B cell (primary cell): ENCODE results near the gene KRTAP5-9. TPM values are rescaled to one million over a fixed set of nuclear protein-coding genes. Genes with fewer than 3 reads are reported as not detected.
"Not testable (repeated sequence)": the region's sequence is repeated elsewhere in the genome, so short reads cannot be mapped to it uniquely, and the experiment has no call there.

Experiments used
- ATAC-seq: fragments of 200-7000 bp; cut with Tn5 transposase; one replicate; pipeline ENCODE4 v1.10.0; 2021; ENCODE audit warnings: low read depth, mild to moderate bottlenecking, moderate number of reproducible peaks, moderate library complexity
- CTCF ChIA-PET: fragments of 350-600 bp; sonication (Branson Sonifier 250); formaldehyde crosslinking; loops from one replicate; lab custom pipeline; 2021; ENCODE audit warnings: antibody characterized with exemption, inconsistent platforms; lab: Charles Lee
- POLR2A ChIA-PET: fragments of 350-600 bp; sonication (Branson Sonifier 250); formaldehyde crosslinking; loops from one replicate; lab custom pipeline; 2021; ENCODE audit warnings: antibody characterized with exemption; lab: Charles Lee
- DNase-seq: peaks from one replicate; pipeline ENCODE4 v3.0.0; 2013
- H2AFZ ChIP-seq: 2 replicates; pipeline ENCODE4 v1.6.1; 2012; ENCODE audit warnings: mild to moderate bottlenecking, low read depth, low read length; ENCODE audit not compliant: insufficient read depth, poor library complexity, severe bottlenecking
- H3K27ac ChIP-seq, 2 donors: 1 replicate in 1 of 2; 2 replicates in 1 of 2; pipeline ENCODE4 v1.5.1; 2012 to 2013; ENCODE audit warnings: low read length in 2 of 2, mild to moderate bottlenecking in 2 of 2, moderate library complexity in 1 of 2
- H3K27me3 ChIP-seq, 4 experiments: fragments of 200-600 bp in 1 of 4; sonication (generic) in 1 of 4; replicated peaks in 1 of 4; 1 replicate in 2 of 4; 2 replicates in 2 of 4; pipeline versions ENCODE4 v1.6.1 to v1.7.0; 2013 to 2016; ENCODE audit warnings: low read length in 3 of 4, mild to moderate bottlenecking in 2 of 4, mixed read lengths in 1 of 4, moderate library complexity in 1 of 4; ENCODE audit not compliant: insufficient read depth in 4 of 4, control insufficient read depth in 3 of 4; ENCODE audit errors: control extremely low read depth in 1 of 4
- H3K36me3 ChIP-seq, 2 experiments: replicated peaks in 1 of 2; 1 replicate in 1 of 2; 2 replicates in 1 of 2; pipeline versions ENCODE4 v1.6.1 to v1.7.1; 2013; ENCODE audit warnings: low read length in 1 of 2; ENCODE audit not compliant: insufficient read depth in 2 of 2, control insufficient read depth in 1 of 2; ENCODE audit errors: control extremely low read depth in 1 of 2, extremely low read depth in 1 of 2
- H3K4me1 ChIP-seq, 2 donors: fragments of 200-600 bp in 1 of 2; sonication (generic) in 1 of 2; 1 replicate in 1 of 2; 2 replicates in 1 of 2; pipeline versions ENCODE4 v1.5.1 to v1.6.1; 2013 to 2017; ENCODE audit warnings: low read length in 2 of 2; ENCODE audit not compliant: control insufficient read depth in 2 of 2, insufficient read depth in 2 of 2
- H3K4me2 ChIP-seq: replicated peaks from 2 replicates; pipeline ENCODE3; 2012; ENCODE audit warnings: mild to moderate bottlenecking, low read depth, low read length; ENCODE audit not compliant: poor library complexity, severe bottlenecking
- H3K4me3 ChIP-seq, 5 experiments: fragments of 200-600 bp in 1 of 5; sonication (generic) in 1 of 5; 1 replicate in 3 of 5; 2 replicates in 2 of 5; pipeline versions ENCODE4 v1.5.1 to v1.7.0; 2011 to 2016; ENCODE audit warnings: low read length in 4 of 5, mild to moderate bottlenecking in 4 of 5, low read depth in 2 of 5, control low read depth in 1 of 5, moderate library complexity in 1 of 5; ENCODE audit not compliant: insufficient read depth in 1 of 5; ENCODE audit errors: control extremely low read depth in 1 of 5, extremely low read depth in 1 of 5
- H3K79me2 ChIP-seq: fragments of 200-600 bp; sonication (generic); one replicate; pipeline ENCODE4 v1.6.0; 2016; ENCODE audit warnings: low read length; ENCODE audit not compliant: control insufficient read depth, insufficient read depth
- H3K9ac ChIP-seq: fragments of 200-600 bp; sonication (generic); 2 replicates; pipeline ENCODE4 v1.6.1; 2017; ENCODE audit warnings: mild to moderate bottlenecking, low read length, moderate library complexity
- H3K9me3 ChIP-seq, 3 donors: one replicate each; pipeline versions ENCODE4 v1.6.1 to v1.7.1; 2013; ENCODE audit warnings: low read length in 2 of 3; ENCODE audit not compliant: control insufficient read depth in 2 of 3, insufficient read depth in 1 of 3; ENCODE audit errors: control extremely low read depth in 1 of 3
- H4K20me1 ChIP-seq: 2 replicates; pipeline ENCODE4 v1.6.0; 2012; ENCODE audit warnings: mild to moderate bottlenecking, low read length; ENCODE audit not compliant: insufficient read depth, control insufficient read depth, poor library complexity, severe bottlenecking
- H3K27ac Mint-ChIP-seq: one replicate; pipeline ENCODE4 v1.8.0; 2021; ENCODE audit warnings: mixed read lengths
- H3K27me3 Mint-ChIP-seq: one replicate; pipeline ENCODE4 v1.8.0; 2021; ENCODE audit warnings: mixed read lengths
- H3K4me1 Mint-ChIP-seq: one replicate; pipeline ENCODE4 v1.8.0; 2021; ENCODE audit warnings: mixed read lengths
- H3K4me3 Mint-ChIP-seq: one replicate; pipeline ENCODE4 v1.8.0; 2021; ENCODE audit warnings: mixed read lengths
- H3K9me3 Mint-ChIP-seq: one replicate; pipeline ENCODE4 v1.8.0; 2022; ENCODE audit warnings: mixed read lengths; ENCODE audit not compliant: insufficient read depth
- EZH2 ChIP-seq: IDR thresholded peaks from 2 replicates; pipeline ENCODE4 v1.6.1; 2012; ENCODE audit warnings: borderline replicate concordance, low read depth, mild to moderate bottlenecking, moderate library complexity, low read length; ENCODE audit not compliant: insufficient read depth, poor library complexity, severe bottlenecking
- WGBS: methylation state at CpG from one replicate; pipeline ENCODE4 v1.1.5; 2013; ENCODE audit warnings: missing lambda C conversion rate; ENCODE audit not compliant: insufficient coverage; 5-methylcytosine and 5-hydroxymethylcytosine counted together
- intact Hi-C: fragments of 100-400 bp; cut with micrococcal nuclease; formaldehyde crosslinking; loops from one replicate; pipeline ENCODE4 v1.10.0; 2022
- polyA plus RNA-seq: library from polyadenylated mRNA; depleted of rRNA; stranded (reverse); fragments of >200 nt; gene quantifications from 2 replicates; pipeline ENCODE4 v1.2.3, GENCODE V29; 2012
- total RNA-seq, 2 donors: library from RNA; stranded (reverse); fragments of 120-200 nt in 1 of 2; gene quantifications; 1 replicate in 1 of 2; 2 replicates in 1 of 2; pipeline versions ENCODE4 v1.2.3 to v1.2.4, GENCODE V29; 2013 to 2022
- TF ChIP-seq, protein P1 (sequence below): fragments of 200-600 bp; IDR thresholded peaks from one replicate; pipeline ENCODE4 v1.8.0; 2022; ENCODE audit warnings: antibody characterized with exemption, mild to moderate bottlenecking

Gene KRTAP5-9
- total and polyA plus RNA-seq, 2 donors (not counting 1 experiment from before 2014, with no cell fraction given) = 0.34 to 0.95 TPM

- Histone ChIP-seq H3K27me3 (peaks cover 0 to 11% (median 0%) of the 10 kb centered on the region in 4 experiments), H2AFZ (no peak overlapping the region), H4K20me1 (no peaks in the 10 kb centered on the region), H3K4me2 (no peak overlapping the region), H3K4me1 (peaks cover 0 to 2% of the 10 kb centered on the region in 2 donors), H3K9ac (no peak overlapping the region), H3K36me3 (no peaks in the 10 kb centered on the region), H3K4me3 (no peak overlapping the region), H3K9me3 (no peaks in the 10 kb centered on the region), H3K27ac (no peak overlapping the region), H3K79me2 (no peaks in the 10 kb centered on the region)
- DNase-seq (no peak), ATAC-seq (no peak)
- H3K4me1 Mint-ChIP-seq = peaks cover 3% of the 10 kb centered on the region
- H3K9me3 Mint-ChIP-seq = no peaks in the 10 kb centered on the region
- no peak for TF ChIP-seq EZH2
- TF ChIP-seq, protein P1, sequence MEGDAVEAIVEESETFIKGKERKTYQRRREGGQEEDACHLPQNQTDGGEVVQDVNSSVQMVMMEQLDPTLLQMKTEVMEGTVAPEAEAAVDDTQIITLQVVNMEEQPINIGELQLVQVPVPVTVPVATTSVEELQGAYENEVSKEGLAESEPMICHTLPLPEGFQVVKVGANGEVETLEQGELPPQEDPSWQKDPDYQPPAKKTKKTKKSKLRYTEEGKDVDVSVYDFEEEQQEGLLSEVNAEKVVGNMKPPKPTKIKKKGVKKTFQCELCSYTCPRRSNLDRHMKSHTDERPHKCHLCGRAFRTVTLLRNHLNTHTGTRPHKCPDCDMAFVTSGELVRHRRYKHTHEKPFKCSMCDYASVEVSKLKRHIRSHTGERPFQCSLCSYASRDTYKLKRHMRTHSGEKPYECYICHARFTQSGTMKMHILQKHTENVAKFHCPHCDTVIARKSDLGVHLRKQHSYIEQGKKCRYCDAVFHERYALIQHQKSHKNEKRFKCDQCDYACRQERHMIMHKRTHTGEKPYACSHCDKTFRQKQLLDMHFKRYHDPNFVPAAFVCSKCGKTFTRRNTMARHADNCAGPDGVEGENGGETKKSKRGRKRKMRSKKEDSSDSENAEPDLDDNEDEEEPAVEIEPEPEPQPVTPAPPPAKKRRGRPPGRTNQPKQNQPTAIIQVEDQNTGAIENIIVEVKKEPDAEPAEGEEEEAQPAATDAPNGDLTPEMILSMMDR = no peak
- H3K4me3 Mint-ChIP-seq = no peak overlapping the region
- intact Hi-C loops = no loop called here
- ChIA-PET POLR2A (no interaction called here), CTCF (no interaction called here)
- H3K27me3 Mint-ChIP-seq = peaks cover 26% of the 10 kb centered on the region
- no peak overlapping the region for H3K27ac Mint-ChIP-seq
- WGBS = 92% methylated on average over 7 of the region's 7 CpGs
These were observed 29.3 kb downstream of the KRTAP5-9 start for GRCh38 chr11:71577469-71578004.

GRCh38 chr11:71579513-71579912 lies 31.3 kb downstream of the KRTAP5-9 start:
- H3K4me3 ChIP-seq, H3K4me1 ChIP-seq, H4K20me1 ChIP-seq, H3K4me3 Mint-ChIP-seq, H3K79me2 ChIP-seq, DNase-seq, ATAC-seq, H3K4me1 Mint-ChIP-seq, H3K9me3 ChIP-seq, H2AFZ ChIP-seq, H3K36me3 ChIP-seq, H3K9ac ChIP-seq, H3K27ac ChIP-seq, H3K4me2 ChIP-seq, intact Hi-C loops, H3K27ac Mint-ChIP-seq, H3K9me3 Mint-ChIP-seq, POLR2A ChIA-PET: not testable (repeated sequence)
- CTCF ChIA-PET = interaction anchor here (1.3 to 1.4 kb wide), 2 partner anchors 16 to 34 kb away, joined by 3 to 6 read pairs; no protein-coding TSS in a partner anchor
- H3K27me3 Mint-ChIP-seq = peaks cover 29% of the 10 kb centered on the region
- peaks cover 0 to 12% (median 0%) of the 10 kb centered on the region in 4 experiments for H3K27me3 ChIP-seq
- no CpG with 5 or more reads among the region's 7 CpGs for WGBS
